DOHH2 (cell line): ENCODE measurements around the gene AMH.

ENCODE experiments used
- EZH2phosphoT487 ChIP-seq: fragments of 200-600 bp; sonication (generic); IDR thresholded peaks from 2 replicates; pipeline ENCODE4 v1.6.1; 2017; ENCODE audit warnings: borderline replicate concordance, mild to moderate bottlenecking, antibody characterized with exemption, low read length, moderate library complexity, mixed read lengths
- TF ChIP-seq, protein P1 (sequence below): fragments of 200-600 bp; sonication (generic); IDR thresholded peaks from one replicate; pipeline ENCODE4 v1.5.1; 2014; ENCODE audit warnings: antibody characterized with exemption, mild to moderate bottlenecking, low read depth, low read length; ENCODE audit not compliant: poor library complexity, severe bottlenecking

DNA sequence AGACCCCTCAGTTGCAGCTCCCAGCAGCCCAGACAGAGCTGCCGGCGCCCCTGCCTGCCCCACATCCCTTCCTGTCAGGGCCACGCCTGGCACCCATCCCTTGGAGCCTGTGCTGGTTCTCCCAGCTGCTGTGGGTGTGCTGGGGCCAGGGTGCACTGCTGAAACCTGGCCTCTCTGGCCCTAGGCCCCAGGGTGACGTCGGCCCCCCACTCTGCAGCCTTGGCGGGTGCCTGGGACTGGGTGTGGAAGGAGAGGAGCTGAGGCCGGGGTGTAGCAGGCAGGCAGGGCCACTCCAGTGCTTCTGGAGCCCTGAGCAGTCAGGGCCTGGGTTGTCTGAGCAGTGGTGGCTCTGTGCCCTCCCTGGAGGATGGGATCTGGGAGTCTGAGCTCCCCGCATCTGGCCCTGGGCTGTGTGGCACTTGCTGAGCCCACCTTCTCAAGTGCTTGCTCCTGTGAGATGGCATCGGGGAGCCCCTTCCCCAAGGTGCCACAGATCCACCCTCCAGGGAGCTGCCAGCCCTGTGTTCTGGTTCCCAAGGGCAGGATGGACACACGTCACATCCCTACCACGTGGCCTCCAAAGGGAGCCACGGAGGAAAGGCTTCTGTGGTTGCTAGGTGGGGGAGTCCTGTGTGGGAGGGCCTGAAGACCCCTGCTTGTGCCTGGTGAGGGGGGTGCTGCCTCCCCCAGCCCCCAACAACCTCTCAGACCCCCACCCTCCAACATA, 18.2 kb upstream of the AMH start:
- TF ChIP-seq, protein P1, sequence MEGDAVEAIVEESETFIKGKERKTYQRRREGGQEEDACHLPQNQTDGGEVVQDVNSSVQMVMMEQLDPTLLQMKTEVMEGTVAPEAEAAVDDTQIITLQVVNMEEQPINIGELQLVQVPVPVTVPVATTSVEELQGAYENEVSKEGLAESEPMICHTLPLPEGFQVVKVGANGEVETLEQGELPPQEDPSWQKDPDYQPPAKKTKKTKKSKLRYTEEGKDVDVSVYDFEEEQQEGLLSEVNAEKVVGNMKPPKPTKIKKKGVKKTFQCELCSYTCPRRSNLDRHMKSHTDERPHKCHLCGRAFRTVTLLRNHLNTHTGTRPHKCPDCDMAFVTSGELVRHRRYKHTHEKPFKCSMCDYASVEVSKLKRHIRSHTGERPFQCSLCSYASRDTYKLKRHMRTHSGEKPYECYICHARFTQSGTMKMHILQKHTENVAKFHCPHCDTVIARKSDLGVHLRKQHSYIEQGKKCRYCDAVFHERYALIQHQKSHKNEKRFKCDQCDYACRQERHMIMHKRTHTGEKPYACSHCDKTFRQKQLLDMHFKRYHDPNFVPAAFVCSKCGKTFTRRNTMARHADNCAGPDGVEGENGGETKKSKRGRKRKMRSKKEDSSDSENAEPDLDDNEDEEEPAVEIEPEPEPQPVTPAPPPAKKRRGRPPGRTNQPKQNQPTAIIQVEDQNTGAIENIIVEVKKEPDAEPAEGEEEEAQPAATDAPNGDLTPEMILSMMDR = no peak
- TF ChIP-seq EZH2phosphoT487 = no peak
